Measurements from ENCODE around the gene TSC2.
"Not testable (repeated sequence)": the region's sequence is repeated elsewhere in the genome, so short reads cannot be mapped to it uniquely, and the experiment has no call there.

The TSC2 gene

DNA sequence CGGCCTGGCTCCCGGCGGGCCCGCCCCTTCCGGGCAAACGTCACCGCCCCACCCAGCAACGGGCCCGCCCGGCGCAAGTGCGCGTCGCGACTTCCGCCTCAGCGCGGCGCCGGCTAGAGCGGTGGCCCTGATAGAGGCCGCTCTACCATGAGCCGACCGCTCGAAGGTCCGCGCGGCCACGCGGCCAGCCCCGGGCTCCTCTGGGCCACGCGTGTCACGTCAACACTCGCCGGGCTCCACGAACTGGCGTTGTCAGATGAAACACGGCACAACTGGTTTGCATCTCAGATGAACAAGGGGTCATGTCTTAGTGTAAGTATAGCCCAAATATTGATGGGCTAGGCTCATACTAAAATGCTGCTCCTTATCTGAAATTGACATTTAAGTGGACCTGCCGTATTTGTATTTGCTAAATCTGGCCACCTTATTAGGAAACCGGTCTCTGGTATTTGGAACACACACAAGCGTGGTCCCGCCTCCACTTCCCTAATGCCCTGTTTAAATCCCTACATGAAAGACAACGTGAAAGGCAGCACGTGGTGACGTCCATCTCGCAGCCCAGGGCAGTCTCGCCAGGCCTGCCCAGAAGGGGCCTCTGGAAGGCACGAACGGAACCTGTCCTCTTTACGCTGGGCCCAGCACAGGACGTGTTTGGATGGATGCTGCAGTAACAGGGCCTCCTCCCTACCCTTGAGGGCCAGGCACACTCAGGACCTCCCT is 37.8 kb upstream of the TSC2 start, which contains the start of gene ZNF598:
Gene ZNF598 (minus strand): TSS at position 31 of the 720 bp plus-strand sequence.
- DNase-seq (ENCODE audit: extremely low read depth in 1 of 2, low read depth in 1 of 2) = peak in 1 of 2 donors; percentile 69

DNA sequence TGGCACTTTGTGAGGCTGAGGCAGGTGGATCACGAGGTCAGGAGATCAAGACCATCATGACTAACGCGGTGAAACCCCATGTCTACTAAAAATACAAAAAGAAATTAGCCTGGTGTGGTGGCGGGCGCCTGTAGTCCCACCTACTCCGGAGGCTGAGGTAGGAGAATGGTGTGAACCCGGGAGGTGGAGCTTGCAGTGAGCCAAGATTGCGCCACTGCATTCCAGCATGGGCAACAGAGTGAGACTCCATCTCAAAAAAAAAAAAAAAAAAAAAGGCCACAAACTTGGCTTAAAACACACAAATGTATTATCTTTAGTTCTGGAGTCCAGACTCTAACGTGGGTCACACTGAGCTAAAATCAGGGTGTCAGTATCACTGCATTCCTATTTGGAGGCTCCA is 36.1 kb upstream of the TSC2 start:
- DNase-seq (ENCODE audit: extremely low read depth in 1 of 2, low read depth in 1 of 2) = not testable (repeated sequence)

DNA sequence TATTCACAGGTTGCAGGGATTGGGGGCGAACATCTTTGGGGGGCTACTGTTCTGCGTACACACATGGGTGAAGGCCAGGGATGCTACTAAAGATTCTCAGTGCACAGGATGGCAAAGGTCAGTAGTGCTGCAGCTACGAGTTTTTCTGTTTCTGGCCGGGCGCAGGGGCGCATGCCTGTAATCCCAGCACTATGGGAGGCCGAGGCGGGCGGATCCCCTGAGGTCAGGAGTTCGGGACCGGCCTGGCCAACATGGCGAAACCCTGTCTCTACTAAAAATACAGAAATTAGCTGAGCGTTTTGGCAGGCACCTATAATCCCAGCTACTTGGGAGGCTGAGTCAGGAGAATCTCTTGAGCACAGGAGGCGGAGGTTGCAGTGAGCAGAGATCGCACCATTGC is 34.3 kb upstream of the TSC2 start:
- no peak for DNase-seq (ENCODE audit: extremely low read depth in 1 of 2, low read depth in 1 of 2)

DNA sequence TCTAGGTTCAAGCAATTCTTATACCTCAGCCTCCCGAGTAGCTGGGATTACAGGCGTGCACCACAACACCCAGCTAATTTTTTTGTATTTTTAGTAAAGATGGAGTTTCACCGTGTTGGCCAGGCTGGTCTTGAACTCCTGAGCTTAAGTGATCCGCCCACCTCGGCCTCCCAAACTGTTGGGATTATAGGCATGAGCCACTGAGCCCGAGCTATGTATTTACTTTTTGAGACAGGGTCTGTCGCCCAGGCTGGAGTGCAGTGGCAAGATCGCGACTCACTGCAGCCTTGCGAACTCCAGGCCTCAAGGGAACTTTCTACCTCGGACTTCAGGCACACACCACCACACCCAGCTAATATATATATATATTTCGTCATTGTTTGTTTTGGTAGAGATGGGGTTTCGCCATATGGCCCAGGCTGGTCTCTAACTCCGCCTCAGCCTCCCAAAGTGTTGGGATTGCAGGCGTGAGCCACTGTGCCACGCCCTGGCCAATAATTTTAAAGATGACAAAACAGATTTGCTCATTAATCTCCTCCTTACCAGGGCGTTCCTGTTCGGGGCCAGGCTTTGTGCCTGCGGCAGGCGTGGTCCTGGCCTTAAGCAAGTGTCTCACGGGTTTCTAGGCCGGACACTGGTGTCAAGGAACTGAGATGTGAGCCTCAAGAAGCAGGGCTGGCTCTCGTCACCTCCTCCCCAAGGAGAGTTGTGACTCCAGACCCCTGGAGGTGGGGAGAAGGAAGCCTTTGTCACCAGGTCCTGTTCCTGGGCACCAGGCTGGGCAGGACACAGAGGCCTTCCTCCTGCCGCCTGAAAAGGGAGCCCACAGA is 32.5 kb upstream of the TSC2 start:
- DNase-seq (ENCODE audit: extremely low read depth in 1 of 2, low read depth in 1 of 2) = no peak

DNA sequence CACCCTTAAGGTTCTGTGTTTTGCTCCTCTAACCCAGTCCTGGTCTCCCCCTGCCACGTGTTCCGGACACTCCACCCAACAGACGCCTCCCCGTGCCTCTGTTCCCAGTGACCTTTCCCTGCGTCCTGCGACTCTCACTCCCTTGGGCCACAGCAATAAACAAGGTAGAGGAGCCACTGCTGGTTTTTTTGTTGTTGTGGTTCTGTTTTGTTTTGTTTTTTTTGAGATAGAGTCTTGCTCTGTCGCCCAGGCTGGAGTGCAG is 31.9 kb upstream of the TSC2 start:
- no peak for DNase-seq (ENCODE audit: extremely low read depth in 1 of 2, low read depth in 1 of 2)

DNA sequence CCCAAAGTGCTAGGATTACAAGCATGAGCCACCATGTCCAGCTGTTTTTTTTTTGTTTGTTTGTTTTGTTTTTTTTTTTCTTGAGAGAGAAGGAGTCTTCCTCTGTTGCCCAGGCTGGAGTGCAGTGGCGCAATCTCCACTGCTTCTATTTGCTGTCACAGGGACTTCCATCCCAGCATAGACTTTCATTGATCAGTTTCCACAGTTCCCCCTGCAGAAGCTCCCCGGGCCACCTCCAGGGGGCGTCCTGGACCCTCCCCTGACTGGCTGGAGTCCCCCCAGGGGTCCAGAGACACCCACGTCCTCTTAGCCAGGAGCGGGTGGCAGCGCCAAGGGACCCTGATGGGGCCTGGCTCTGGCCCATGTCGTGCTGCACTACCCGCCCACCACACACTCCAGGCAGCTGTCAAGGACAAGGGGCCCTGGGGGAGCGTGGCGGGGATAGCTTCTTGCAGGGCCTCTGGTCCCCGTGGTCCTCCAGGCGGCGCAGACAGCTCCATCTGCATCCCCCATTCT is 31.3 kb upstream of the TSC2 start:
- DNase-seq (ENCODE audit: extremely low read depth in 1 of 2, low read depth in 1 of 2) = no peak

DNA sequence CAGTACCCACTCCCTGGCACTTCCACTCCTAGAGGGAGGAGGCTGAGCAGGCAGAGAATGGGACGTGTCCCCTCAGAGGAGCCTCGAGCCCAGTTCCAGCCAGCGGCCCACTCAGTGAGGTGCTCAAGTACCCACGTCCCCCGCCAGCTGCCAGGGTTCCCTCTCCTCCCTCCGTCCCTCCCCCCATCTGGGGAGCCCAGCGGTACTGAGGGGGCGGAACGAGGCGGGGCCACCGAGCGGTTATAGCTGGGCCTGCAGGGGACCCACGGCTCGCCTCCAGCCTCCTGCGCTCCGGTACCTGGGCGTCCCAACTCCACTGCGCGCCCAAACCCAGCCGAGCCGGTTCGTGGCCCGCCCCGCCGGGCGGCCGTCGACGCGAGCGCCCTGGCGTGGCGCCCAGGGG is 28.3 kb upstream of the TSC2 start, which contains the start of gene NPW:
Gene NPW (plus strand): TSS at position 268 of the 403 bp plus-strand sequence.
- no peak for DNase-seq (ENCODE audit: extremely low read depth in 1 of 2, low read depth in 1 of 2)

DNA sequence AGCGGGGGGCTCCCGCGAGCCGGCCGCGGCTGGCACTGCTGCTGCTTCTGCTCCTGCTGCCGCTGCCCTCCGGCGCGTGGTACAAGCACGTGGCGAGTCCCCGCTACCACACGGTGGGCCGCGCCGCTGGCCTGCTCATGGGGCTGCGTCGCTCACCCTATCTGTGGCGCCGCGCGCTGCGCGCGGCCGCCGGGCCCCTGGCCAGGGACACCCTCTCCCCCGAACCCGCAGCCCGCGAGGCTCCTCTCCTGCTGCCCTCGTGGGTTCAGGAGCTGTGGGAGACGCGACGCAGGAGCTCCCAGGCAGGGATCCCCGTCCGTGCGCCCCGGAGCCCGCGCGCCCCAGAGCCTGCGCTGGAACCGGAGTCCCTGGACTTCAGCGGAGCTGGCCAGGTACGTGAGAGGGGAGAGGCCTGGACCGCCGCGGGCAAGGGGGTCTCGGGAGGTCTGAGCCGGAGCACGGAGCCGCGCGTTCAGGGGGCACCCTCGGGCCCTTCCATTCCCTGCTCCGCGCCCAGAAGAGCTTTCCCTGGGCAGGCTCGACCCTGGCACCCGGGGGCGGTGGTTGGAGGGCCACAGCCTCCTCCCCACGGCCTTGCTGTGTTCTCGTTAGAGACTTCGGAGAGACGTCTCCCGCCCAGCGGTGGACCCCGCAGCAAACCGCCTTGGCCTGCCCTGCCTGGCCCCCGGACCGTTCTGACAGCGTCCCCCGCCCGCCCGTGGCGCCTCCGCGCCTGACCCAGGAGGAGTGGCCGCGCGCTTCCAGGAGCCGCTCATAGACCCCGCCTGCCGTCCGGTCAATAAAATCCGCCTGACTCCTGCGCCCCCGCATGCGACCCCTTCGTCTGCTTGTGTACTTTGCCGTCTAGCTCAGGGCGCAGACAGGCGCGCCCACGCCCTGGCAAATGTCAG is 27.6 kb upstream of the TSC2 start:
- no peak for DNase-seq (ENCODE audit: extremely low read depth in 1 of 2, low read depth in 1 of 2)

DNA sequence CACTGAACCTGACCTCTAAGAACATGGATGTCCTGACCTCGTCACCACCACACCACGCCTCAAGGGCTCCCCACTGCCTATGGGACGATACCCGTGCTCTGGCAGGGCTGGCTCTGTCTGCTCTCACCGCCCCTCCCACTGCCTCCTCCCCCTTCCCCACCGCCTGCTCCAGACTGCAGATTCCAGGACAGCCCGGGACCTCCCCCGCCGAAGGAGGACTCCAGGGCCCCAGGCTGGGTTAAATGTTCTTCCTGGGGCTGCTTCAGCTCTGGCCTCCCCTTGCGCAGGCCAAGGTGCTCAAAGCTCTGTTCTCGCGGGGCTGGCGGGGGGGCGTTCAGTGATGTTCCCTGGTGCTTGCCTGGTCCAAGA is 25.1 kb upstream of the TSC2 start:
- DNase-seq (ENCODE audit: extremely low read depth in 1 of 2, low read depth in 1 of 2) = no peak

DNA sequence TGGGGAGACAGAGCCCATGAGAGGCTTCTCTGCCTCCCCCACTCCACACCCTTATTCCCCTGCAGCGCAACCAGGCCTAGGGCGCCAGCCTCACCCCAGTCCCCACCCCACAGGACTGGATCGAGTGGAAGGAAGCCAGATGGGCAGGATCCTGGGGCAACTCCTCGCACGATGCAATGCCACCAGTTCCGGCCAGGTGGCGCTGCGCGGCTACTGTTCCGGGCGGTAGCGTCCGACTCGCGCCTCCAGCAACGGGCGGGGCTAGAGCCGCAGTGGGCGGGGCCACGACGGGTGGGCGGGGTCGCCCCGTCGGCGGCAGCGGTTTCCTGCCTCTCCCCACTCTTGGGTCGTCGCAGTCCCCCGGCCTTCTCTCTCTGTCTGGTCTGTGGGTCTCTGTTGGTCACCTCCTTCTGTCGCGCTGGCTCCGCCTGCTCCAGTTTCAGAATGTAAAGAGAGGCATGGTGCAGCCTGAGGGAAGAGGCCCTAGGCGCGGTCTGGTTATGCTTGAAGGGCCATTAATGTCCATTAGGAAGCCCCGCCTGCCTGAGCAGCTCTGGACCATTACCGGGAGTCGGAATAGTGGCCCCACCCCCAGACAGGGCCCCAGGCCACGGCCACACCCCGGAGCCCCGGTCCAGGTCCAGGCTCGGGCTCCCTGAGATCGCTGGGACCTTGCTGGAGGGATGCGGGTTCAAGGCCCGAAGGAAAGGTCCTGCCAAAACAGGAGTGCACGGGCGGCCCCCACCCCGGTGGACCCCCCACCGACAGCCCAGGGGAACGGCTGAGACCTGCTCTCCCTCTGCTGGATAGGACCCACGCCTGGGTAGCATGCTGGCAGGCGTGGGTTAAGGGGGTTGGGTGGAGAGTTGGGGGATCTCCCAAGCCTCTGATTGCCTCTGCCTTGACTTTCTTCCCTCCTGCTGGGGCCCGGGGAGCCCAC is 24.4 kb upstream of the TSC2 start:
- DNase-seq (ENCODE audit: extremely low read depth in 1 of 2, low read depth in 1 of 2) = peak; percentile 84 to 87

DNA sequence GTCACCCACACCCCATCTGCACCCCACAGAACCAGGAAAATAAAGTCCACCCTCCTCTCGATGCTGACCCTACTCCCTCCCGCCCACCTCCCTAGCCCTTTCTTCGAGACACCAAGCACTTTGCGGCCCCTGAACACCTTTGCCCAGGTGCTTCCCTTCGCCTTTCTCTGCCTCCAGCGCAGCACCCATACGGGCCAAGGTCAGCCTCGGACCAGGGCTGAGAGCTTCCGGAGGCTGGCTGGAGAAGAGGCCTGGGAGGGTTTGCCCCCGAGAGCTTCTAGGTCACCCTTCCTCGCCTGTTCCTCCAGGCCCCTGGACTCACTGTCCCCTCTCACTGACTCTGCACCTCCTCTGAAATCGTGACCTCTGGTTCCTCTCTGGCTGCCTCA is 23.8 kb upstream of the TSC2 start:
- no peak for DNase-seq (ENCODE audit: extremely low read depth in 1 of 2, low read depth in 1 of 2)

DNA sequence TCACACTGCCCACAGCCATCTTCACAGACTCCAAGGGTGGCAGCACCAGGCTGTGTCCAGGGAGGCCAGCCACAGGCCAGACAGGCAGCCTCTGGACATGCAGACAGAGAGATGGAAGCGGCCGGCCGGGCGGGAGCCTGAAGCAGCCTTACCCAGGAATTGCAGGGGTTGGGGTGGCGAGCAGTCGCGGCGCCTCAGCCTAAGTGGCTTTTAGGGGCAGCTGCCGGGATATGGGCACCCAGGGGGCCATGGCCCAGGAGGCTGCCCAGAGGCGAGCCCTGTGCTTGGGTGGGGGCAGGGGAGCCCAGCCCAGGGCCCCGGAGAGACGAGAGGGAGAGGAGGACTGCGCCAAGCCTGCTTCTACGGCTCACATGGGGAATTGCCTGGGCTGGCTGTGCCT is 22.5 kb upstream of the TSC2 start:
- DNase-seq (ENCODE audit: extremely low read depth in 1 of 2, low read depth in 1 of 2) = no peak

DNA sequence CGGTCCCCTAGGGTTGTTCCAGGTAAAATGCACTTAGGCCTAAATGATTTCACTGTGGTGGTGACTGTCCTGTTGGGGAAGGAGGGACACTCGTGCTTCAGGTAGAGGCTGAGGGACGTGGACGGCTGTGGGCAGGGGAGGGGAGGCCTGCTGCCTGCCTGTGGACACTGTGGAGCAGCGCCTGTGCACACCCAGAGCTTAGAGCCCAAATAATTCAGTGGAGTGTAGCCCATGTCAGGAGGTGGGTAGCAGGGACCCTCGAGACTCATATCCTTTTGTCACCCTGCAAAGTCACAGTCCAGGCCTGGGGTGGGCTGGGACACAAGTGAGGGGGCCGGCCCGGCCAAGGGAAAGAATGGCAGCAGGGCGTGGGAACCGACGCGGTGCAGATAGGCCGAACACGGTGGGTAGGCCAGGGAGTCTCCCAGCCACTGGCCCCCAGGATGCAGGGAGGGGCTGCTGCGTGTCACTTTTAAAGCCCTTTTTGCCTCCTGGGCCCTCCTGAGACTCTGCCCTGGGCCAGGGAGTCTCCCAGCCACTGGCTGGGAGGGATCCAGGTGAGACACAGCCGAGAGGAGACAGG is 21.8 kb upstream of the TSC2 start:
- no peak for DNase-seq (ENCODE audit: extremely low read depth in 1 of 2, low read depth in 1 of 2)

DNA sequence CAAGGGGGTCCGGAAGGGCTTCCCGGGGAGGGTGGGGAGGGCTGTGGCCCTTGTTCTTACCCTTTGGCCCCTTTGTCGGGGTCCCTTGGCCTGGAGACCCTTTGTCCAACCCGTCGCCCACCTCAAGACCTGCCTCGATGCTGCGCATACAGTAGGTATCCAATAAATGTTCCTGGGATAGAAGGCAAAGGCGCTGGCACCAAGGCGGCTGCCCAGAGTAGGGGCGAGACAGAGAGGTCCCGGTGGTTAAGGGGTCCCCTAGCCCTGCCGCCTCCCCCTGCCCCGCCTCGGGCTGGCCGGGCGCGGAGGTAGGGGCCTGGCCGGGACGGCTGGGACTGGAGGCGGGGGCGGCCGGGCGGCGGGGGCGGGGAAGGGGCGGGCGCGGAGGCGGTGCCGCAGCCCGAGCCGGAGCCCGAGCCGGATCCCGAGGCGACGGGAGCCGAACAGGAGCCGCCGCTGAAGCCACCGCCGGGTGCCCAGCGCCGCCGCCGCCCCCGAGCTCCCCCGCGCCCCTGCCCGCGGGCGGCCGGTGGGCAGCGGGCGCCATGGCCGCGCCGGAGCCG is 21.2 kb upstream of the TSC2 start, which contains the start of gene NHERF2:
Gene NHERF2 (plus strand): TSS at position 442 of the 563 bp plus-strand sequence. CDS start 104 bp downstream, at position 546.
- DNase-seq (ENCODE audit: extremely low read depth in 1 of 2, low read depth in 1 of 2) = no peak

DNA sequence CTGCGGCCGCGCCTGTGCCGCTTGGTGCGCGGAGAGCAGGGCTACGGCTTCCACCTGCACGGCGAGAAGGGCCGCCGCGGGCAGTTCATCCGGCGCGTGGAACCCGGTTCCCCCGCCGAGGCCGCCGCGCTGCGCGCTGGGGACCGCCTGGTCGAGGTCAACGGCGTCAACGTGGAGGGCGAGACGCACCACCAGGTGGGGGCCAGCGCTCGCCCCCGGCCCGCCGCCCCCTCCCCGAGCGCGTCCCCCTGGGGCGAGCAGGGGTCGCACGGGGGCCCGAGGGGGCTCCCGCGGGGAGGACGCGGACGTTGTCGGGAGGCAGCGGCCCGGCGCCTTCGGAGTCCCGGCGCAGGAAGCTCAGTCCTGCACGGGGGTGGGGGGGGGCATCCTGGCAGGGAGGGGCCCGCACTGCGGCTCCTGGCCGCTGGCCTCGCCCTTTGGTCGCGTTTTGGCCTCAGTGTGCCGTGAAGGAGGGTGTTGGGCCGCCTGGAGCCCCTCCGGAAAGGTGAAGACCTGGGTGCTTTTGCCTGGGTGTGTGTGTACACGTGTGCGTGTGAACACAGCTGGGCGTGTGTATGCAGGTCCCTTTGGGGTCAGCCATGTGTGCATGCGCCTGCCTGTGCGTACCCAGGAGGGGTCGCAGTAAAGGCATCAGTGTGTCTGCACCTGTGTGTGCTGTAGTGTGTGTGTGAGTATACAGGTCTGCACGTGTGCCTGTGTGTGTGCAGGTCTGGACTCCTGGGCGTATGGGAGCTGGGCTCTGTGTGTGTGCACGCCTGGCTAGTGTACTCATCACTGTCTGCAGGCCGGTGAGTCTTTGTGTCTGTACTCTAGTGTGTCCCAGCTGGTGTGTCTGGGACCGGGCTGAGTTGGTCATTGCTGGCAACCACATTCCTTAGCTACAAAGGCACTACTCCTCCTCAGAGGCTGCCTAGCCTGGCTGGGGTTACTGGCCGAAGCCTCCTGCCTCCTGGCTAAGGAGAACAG is 20.5 kb upstream of the TSC2 start:
- DNase-seq (ENCODE audit: extremely low read depth in 1 of 2, low read depth in 1 of 2) = no peak

DNA sequence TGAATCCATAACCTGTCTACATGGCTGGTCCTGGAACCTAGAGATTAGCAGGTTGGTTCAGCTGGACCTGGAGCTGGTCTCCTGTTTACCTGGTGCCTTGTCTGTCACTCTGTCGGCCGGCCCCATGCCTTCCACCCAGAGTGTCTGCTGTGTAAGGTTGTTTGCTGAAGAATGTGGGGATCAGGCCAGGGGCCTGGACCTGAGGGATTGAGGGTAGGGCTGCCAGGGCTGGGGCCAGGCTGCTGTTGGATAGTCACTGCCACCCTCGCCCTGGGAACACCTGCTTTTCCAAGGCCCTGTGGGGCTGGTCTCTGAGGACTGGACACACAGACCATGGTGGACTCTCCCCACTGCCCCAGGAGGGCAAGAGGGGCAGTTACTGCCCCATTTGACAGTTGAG is 19.6 kb upstream of the TSC2 start:
- no peak for DNase-seq (ENCODE audit: extremely low read depth in 1 of 2, low read depth in 1 of 2)

DNA sequence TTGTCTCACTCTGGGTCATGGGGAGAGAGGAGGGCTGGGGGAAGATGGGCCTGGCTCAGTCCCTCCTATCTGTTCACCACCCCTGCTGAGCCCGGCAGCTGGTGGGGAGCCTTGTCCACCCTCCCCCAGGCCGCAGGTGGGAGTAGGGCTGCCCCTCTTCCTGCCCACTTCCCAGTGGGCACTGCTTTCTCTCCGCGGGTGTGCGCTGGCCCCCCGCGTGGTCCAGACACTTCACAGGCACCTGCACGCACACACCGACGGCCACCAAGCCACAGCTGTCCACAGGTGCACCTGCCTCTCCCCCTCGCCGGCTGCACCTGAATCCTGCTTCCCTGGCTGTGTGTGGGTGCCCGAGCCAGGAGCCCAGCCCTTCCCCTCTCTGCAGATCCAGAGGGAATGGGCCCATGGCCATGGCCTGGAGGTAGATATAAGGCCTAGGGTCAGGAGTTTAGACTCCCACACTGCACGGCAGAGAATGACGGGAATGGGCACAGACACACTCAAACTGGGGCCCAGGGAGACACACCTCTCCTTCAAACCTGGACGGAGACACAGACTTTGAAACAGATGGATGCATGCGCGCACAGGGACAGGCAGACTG is 19.1 kb upstream of the TSC2 start:
- no peak for DNase-seq (ENCODE audit: extremely low read depth in 1 of 2, low read depth in 1 of 2)

DNA sequence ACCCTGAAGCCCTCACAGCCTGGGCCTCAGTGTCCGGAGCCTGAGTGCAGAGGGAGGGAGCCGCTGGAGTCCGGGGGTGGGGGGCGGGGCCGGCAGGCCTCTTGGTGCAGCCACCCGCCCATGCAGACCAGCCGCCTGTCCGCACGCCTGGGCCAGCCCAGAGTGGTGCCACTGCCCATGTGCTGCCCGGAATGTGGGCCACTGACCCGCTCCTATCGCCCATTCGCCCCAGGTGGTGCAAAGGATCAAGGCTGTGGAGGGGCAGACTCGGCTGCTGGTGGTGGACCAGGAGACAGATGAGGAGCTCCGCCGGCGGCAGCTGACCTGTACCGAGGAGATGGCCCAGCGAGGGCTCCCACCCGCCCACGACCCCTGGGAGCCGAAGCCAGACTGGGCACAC is 18.4 kb upstream of the TSC2 start:
- no peak for DNase-seq (ENCODE audit: extremely low read depth in 1 of 2, low read depth in 1 of 2)

Data from stimulated activated CD8-positive, alpha-beta memory T cell treated with anti-CD3 and anti-CD28 coated beads, Interleukin-7, amount 100 ng/mL, for 48 hours (primary cell).